GM10266 (cell line): ENCODE results near the gene GSG1.

Experiments
- DNase-seq: peaks from one replicate; pipeline ENCODE4 v3.0.0; 2012; ENCODE audit errors: extremely low spot score
- CTCF ChIP-seq: IDR thresholded peaks from 2 replicates; pipeline ENCODE4 v1.5.1; 2012; ENCODE audit warnings: mild to moderate bottlenecking, low read depth; ENCODE audit not compliant: control insufficient read depth, insufficient read depth; ENCODE audit errors: missing control alignments

Gene GSG1

GRCh38 chr12:13104409-13104808 lies 942 bp upstream of the GSG1 start:
- no peak for TF ChIP-seq CTCF
- no peak for DNase-seq

- no peak for TF ChIP-seq CTCF
- DNase-seq = no peak
Measured at GRCh38 chr12:13102461-13103195, 839 bp downstream of the GSG1 start.

GRCh38 chr12:13101821-13102375 lies 1.6 kb downstream of the GSG1 start:
- TF ChIP-seq CTCF = no peak
- DNase-seq = no peak

- no peak for TF ChIP-seq CTCF
- peak; percentile 85 for DNase-seq
Measured at GRCh38 chr12:13100882-13101769, 2.3 kb downstream of the GSG1 start.

- no peak for DNase-seq
- TF ChIP-seq CTCF = no peak
Measured at GRCh38 chr12:13100605-13100881, 2.9 kb downstream of the GSG1 start.

GRCh38 chr12:13099844-13100604 lies 3.4 kb downstream of the GSG1 start:
- no peak for TF ChIP-seq CTCF
- DNase-seq = no peak
